Liver (tissue), 9 donors: ENCODE measurements around the gene PRPH. TPM values are rescaled to one million over a fixed set of nuclear protein-coding genes. Genes with fewer than 3 reads are reported as not detected.
A peak's percentile ranks its signal among the peaks of the same experiment; 100 is the strongest.

Source experiments
- DNase-seq: peaks from one replicate; pipeline ENCODE4 v3.0.0-alpha.2; 2017; ENCODE audit warnings: low spot score
- H3K27ac ChIP-seq, 2 donors: one replicate each; pipeline ENCODE4 v1.7.0; 2013; ENCODE audit warnings: inconsistent platforms in 2 of 2, low read length in 2 of 2, control low read depth in 1 of 2, low read depth in 1 of 2, mild to moderate bottlenecking in 1 of 2
- H3K27me3 ChIP-seq, 4 donors: one replicate each; pipeline versions ENCODE4 v1.6.1 to v1.7.0; 2013; ENCODE audit warnings: low read length in 3 of 4, inconsistent platforms in 1 of 4, mild to moderate bottlenecking in 1 of 4, moderate library complexity in 1 of 4; ENCODE audit not compliant: control insufficient read depth in 4 of 4, insufficient read depth in 4 of 4
- H3K36me3 ChIP-seq, 4 donors: one replicate each; pipeline versions ENCODE4 v1.6.1 to v1.7.0; 2013; ENCODE audit warnings: low read length in 3 of 4, mild to moderate bottlenecking in 3 of 4, low read depth in 1 of 4, moderate library complexity in 1 of 4; ENCODE audit not compliant: control insufficient read depth in 4 of 4, insufficient read depth in 3 of 4
- H3K4me1 ChIP-seq, 4 donors: one replicate each; pipeline versions ENCODE4 v1.6.1 to v1.7.0; 2013; ENCODE audit warnings: low read length in 3 of 4, mild to moderate bottlenecking in 3 of 4, moderate library complexity in 1 of 4; ENCODE audit not compliant: control insufficient read depth in 4 of 4, insufficient read depth in 4 of 4
- H3K4me3 ChIP-seq, 3 donors: one replicate each; pipeline versions ENCODE4 v1.6.1 to v1.7.0; 2013; ENCODE audit warnings: low read length in 3 of 3, control low read depth in 1 of 3, low read depth in 1 of 3, mild to moderate bottlenecking in 1 of 3
- H3K9ac ChIP-seq, 2 donors: one replicate each; pipeline ENCODE4 v1.7.0; 2013; ENCODE audit warnings: low read length in 2 of 2, mild to moderate bottlenecking in 2 of 2, moderate library complexity in 2 of 2, control low read depth in 1 of 2, low read depth in 1 of 2
- H3K9me3 ChIP-seq, 4 donors: one replicate each; pipeline versions ENCODE4 v1.6.1 to v1.7.0; 2013; ENCODE audit warnings: low read length in 3 of 4; ENCODE audit not compliant: control insufficient read depth in 4 of 4
- ATF3 ChIP-seq: IDR thresholded peaks from 2 replicates; pipeline ENCODE4 v1.6.1; 2016; ENCODE audit warnings: antibody characterized with exemption
- CTCF ChIP-seq: fragments of 150-350 bp; IDR thresholded peaks from 2 replicates; pipeline ENCODE4 v1.5.1; 2017; ENCODE audit warnings: improper control_type of control experiment, low read depth, low read length; ENCODE audit not compliant: missing input control
- EGR1 ChIP-seq, 2 donors: IDR thresholded peaks; 2 replicates each; pipeline ENCODE4 v1.6.1; 2016 to 2018; ENCODE audit warnings: antibody characterized with exemption in 2 of 2, low read depth in 2 of 2
- FOXA1 ChIP-seq: IDR thresholded peaks from 2 replicates; pipeline ENCODE4 v1.6.1; 2016; ENCODE audit warnings: antibody characterized with exemption
- FOXA2 ChIP-seq: IDR thresholded peaks from 2 replicates; pipeline ENCODE4 v1.6.1; 2016; ENCODE audit warnings: antibody characterized with exemption
- GABPA ChIP-seq, 2 donors: IDR thresholded peaks in 1 of 2; conservative IDR thresholded peaks in 1 of 2; 2 replicates each; pipeline ENCODE4 v1.6.1; 2016; ENCODE audit warnings: antibody characterized with exemption in 2 of 2, mild to moderate bottlenecking in 1 of 2, moderate library complexity in 1 of 2
- HNF4A ChIP-seq, 2 donors: conservative IDR thresholded peaks; 2 replicates each; pipeline ENCODE4 v1.6.1; 2016; ENCODE audit warnings: antibody characterized with exemption in 2 of 2, mild to moderate bottlenecking in 2 of 2
- HNF4G ChIP-seq: IDR thresholded peaks from 2 replicates; pipeline ENCODE4 v1.6.1; 2016; ENCODE audit warnings: antibody characterized with exemption
- JUND ChIP-seq, 2 donors: IDR thresholded peaks; 2 replicates each; pipeline ENCODE4 v1.6.1; 2016; ENCODE audit warnings: antibody characterized with exemption in 2 of 2
- MAX ChIP-seq: IDR thresholded peaks from 2 replicates; pipeline ENCODE4 v1.6.1; 2016; ENCODE audit warnings: antibody characterized with exemption
- NR2F2 ChIP-seq: IDR thresholded peaks from 2 replicates; pipeline ENCODE4 v1.6.1; 2016; ENCODE audit warnings: antibody characterized with exemption
- RAD21 ChIP-seq, 2 donors: IDR thresholded peaks; 2 replicates each; pipeline ENCODE4 v1.6.1; 2016; ENCODE audit warnings: antibody characterized with exemption in 2 of 2, mild to moderate bottlenecking in 2 of 2
- REST ChIP-seq: IDR thresholded peaks from 2 replicates; pipeline ENCODE4 v1.6.1; 2016; ENCODE audit warnings: antibody characterized with exemption, mild to moderate bottlenecking
- RXRA ChIP-seq, 2 donors: IDR thresholded peaks; 2 replicates each; pipeline ENCODE4 v1.6.1; 2017 to 2018; ENCODE audit warnings: antibody characterized with exemption in 2 of 2, mild to moderate bottlenecking in 1 of 2
- SP1 ChIP-seq: IDR thresholded peaks from 2 replicates; pipeline ENCODE4 v1.6.1; 2018; ENCODE audit warnings: antibody characterized with exemption, mild to moderate bottlenecking
- TAF1 ChIP-seq: conservative IDR thresholded peaks from 2 replicates; pipeline ENCODE4 v1.6.1; 2016; ENCODE audit warnings: antibody characterized with exemption, mild to moderate bottlenecking
- YY1 ChIP-seq: IDR thresholded peaks from 2 replicates; pipeline ENCODE4 v1.6.1; 2016; ENCODE audit warnings: antibody characterized with exemption, mild to moderate bottlenecking
- ZBTB33 ChIP-seq: IDR thresholded peaks from 2 replicates; pipeline ENCODE4 v1.6.1; 2016; ENCODE audit warnings: antibody characterized with exemption
- WGBS: extraction: QIAGEN DNeasy Blood & Tissue Kit; methylation state at CpG from one replicate; pipeline ENCODE4 v1.1.7; 2013; 5-methylcytosine and 5-hydroxymethylcytosine counted together
- polyA plus RNA-seq, 2 donors: library from polyadenylated mRNA; stranded (reverse) in 1 of 2; unstranded in 1 of 2; fragments of 200-250 nt in 1 of 2; fragments of >200 nt in 1 of 2; fragmentation: Nextera tagmentation in 1 of 2; extraction: Ambion mirVana in 1 of 2; gene quantifications; one replicate each; pipeline versions ENCODE4 v1.2.1 to v1.2.3, GENCODE V29; 2013 to 2015
- total RNA-seq, 2 donors: library from RNA; depleted of rRNA; stranded (reverse); fragments of >200 nt; gene quantifications; one replicate each; pipeline ENCODE4 v1.2.3, GENCODE V29; 2014
- donor health status: healthy.
- donor health status: healthy.
- donor health status: healthy.
- donor health status: healthy.
- donor health status: healthy.

PRPH gene
- total and polyA plus RNA-seq, 4 donors: 0.05 TPM; not detected in 3

GRCh38 chr12:49288412-49288853 lies 6.5 kb upstream of the PRPH start:
- TF ChIP-seq FOXA2 (no peak), RXRA (IDR thresholded peaks at IDR 0.05) (no peak), TAF1 (no peak), CTCF (peak; percentile 90), SP1 (no peak), RAD21 (IDR thresholded peaks at IDR 0.05) (peak; percentile 83 to 85), HNF4A (conservative IDR thresholded peaks at IDR 0.05) (no peak)
- peak; percentile 67 for DNase-seq
- H3K27ac ChIP-seq: no peak overlapping the region
- 7% methylated on average over 11 of the region's 11 CpGs for whole genome bisulfite sequencing
- peaks cover 0 to 3% (median 0%) of the 10 kb centered on the region in 4 donors for H3K27me3 ChIP-seq
- no peaks in the 10 kb centered on the region for H3K9me3 ChIP-seq
- H3K4me3 ChIP-seq: no peak overlapping the region
- no peak overlapping the region for H3K9ac ChIP-seq
- no peaks in the 10 kb centered on the region for H3K4me1 ChIP-seq
- no peaks in the 10 kb centered on the region for H3K36me3 ChIP-seq

- Histone ChIP-seq H3K27ac (no peak overlapping the region), H3K9me3 (no peaks in the 10 kb centered on the region), H3K36me3 (no peaks in the 10 kb centered on the region), H3K27me3 (peaks cover 0 to 3% (median 0%) of the 10 kb centered on the region in 4 donors), H3K4me1 (no peaks in the 10 kb centered on the region), H3K9ac (no peak overlapping the region), H3K4me3 (no peak overlapping the region)
- no peak for DNase-seq
- no peak for TF ChIP-seq ZBTB33
- no peak for TF ChIP-seq RXRA (IDR thresholded peaks at IDR 0.05)
- no peak for TF ChIP-seq YY1
- no peak for TF ChIP-seq REST
- TF ChIP-seq GABPA (IDR thresholded peaks at IDR 0.05 in 1 of 2, conservative IDR thresholded peaks at IDR 0.05 in 1 of 2): no peak
- no peak for TF ChIP-seq HNF4G
- TF ChIP-seq ATF3: no peak
- TF ChIP-seq TAF1: no peak
- no peak for TF ChIP-seq NR2F2
- TF ChIP-seq FOXA2: no peak
- no peak for TF ChIP-seq SP1
- TF ChIP-seq RAD21 (IDR thresholded peaks at IDR 0.05): no peak
- TF ChIP-seq JUND (IDR thresholded peaks at IDR 0.05): no peak
- no peak for TF ChIP-seq CTCF
- no peak for TF ChIP-seq MAX
- no peak for TF ChIP-seq HNF4A (conservative IDR thresholded peaks at IDR 0.05)
- no peak for TF ChIP-seq EGR1 (IDR thresholded peaks at IDR 0.05; ENCODE audit: low read depth in 2 of 2)
- TF ChIP-seq FOXA1: no peak
- WGBS: 81% methylated on average over 9 of the region's 9 CpGs
Measured at GRCh38 chr12:49288922-49289555, 5.9 kb upstream of the PRPH start.
